Tongue (tissue), 2 donors: ENCODE measurements around the gene SFN. TPM values are rescaled to one million over a fixed set of nuclear protein-coding genes. Genes with fewer than 3 reads are reported as not detected.
"Not testable (repeated sequence)": the region's sequence is repeated elsewhere in the genome, so short reads cannot be mapped to it uniquely, and the experiment has no call there.

Experiments used
- DNase-seq: peaks from one replicate; pipeline ENCODE4 v3.0.0-alpha.2; 2015
- total RNA-seq: library from RNA; depleted of rRNA; stranded (reverse); fragments of >200 nt; gene quantifications from one replicate; pipeline ENCODE4 v1.2.3, GENCODE V29; 2014

SFN gene
- total RNA-seq, 1 donor from 2014 or later, result 66.7 TPM

DNA sequence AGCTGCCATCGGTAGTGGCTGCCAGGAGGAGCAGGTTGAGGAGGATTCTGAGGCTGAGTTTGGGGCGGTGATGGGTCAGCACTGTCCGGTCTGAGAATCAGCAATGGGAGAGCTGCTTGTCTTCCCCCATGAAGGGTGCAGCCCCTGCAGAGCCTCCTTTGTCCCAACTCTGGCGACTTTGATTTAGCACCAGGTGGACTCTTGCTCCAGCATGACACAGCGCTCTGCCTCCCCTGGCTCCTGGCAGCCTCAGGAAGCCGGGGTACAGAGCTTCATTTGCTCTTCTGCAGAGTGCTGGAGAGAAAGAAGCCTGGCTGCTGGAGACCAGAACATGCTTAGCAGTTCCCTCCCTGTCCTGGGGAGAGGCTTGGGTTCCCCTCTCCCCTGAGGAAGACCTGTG is 23.2 kb upstream of the SFN start:
- no peak for DNase-seq

- DNase-seq, result peak; percentile 62
These were observed 18.3 kb upstream of the SFN start for GRCh38 chr1:26844424-26845196.

DNA sequence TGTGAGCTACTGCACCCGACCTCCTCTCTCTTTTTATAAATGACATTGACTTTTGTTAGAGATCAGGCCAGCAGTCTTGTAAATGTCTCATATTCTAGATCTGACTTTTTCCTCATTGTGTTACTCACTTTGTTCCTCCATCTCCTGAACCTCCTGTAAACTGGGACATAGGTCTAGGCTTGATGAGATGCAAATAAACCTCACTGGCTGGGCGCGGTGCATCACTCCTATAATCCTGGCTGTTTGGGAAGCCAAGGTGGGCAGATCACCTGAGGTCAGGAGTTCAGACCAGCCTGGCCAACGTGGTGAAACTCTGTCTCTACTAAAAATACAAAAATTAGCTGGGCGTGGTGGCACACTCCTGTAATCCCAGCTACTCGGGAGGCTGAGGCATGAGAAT is 15.1 kb upstream of the SFN start:
- not testable (repeated sequence) for DNase-seq

- DNase-seq, result no peak
These were observed 14.4 kb upstream of the SFN start for GRCh38 chr1:26848499-26848898.

DNA sequence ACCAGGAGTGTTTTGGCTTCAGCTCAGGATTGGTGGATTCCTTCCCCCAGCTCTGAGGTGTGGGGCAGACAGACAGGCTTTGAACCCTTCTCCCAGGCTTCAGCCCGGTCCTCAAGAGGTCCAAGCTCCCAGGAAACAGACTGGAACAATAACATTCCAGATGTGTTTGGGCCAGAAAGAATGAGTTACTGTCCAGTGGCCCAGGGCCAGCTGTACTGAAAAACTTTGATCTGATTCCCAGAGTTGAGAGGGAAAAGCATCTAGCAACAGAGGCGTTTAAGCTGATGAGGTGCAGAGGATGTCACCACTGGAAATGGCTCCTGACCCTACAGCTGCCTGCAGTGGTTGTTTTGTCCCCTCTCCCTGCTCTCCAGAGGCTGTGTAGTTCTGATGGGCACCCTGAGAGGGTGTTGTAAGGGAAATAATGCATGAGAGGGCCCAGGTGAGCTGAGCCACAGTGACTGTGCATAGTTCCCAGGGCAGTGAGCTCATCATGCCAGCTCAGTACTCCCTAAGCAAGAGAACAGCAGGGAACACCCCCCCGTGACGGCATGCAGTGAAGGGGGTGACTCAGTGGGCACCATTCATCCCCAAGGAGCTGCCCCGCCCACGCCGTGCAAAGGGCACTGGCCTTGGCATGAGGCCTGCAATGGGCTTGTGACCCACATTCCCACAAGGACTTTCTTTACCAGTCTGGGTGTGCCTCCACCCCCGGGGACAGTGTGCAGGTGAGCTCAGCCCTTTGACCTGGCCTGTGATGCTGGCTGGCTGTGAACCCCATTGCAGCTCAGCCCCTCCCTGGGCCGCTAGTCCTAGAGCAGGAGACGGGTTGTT is 13.8 kb upstream of the SFN start:
- no peak for DNase-seq

DNA sequence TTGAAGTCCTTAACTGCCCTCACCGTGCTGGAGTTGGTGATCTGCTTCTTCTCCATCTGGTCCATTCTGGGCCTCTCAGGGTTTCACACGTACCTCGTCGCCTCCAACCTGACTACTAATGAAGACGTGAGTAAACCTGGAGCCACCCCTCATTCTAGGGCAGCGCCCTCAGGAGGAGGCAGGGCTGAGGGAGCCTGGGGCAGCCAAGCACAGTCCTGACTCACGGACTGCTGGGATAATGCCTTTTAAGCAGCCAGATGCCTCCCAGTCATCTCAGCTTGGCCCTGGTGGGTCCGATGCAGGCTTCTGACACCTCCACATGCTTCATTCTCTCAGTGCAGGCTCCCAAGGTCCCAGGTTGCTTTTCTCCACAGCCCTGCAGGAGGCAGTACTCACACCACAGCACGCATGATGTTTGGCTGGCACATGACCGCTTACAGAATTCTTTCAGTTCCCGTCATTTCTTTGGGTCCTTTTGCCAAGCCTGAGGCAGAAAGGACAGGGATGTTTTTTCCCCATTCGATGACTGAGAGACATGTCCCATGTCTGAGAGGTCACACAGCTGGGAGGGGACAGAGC is 11.8 kb upstream of the SFN start:
- DNase-seq, result no peak

DNA sequence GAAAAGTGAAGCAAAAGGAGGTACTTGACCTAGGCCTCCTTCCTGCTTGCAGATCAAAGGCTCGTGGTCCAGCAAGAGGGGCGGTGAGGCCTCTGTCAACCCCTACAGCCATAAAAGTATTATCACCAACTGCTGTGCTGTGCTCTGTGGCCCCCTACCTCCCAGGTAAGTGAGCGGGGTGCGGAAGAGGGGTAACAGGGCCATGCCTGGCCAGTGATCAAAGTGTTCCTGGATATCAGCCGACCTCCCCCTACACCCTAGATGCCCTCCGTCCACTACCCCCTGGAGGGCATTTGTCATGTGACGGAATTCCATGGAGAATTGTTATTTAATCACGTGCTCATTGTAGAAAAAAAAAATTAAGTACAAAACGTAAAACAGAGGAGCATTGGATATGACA is 10.2 kb upstream of the SFN start:
- no peak for DNase-seq

DNA sequence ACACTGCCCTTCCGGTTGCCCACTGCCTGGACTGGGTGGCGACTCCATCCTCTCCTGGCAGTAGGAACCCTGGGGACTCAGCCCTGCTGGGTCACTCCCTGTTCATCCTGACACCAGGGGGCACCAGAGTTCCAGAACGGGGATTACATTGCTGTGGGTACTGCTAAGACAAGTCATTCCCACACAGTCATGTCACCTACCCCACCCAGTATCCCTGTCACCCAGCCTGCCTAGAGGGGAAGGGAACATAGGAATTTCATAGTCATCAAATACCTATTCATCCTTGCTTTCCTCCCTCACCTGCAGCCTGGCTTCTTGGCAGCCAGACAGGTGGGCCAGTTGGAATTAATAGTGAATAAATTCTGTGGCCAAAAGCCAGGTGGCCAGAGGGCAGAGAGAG is 9.8 kb upstream of the SFN start:
- peak; percentile 79 for DNase-seq

GRCh38 chr1:26853600-26853999 is 9.3 kb upstream of the SFN start:
- DNase-seq, result no peak

GRCh38 chr1:26854906-26855305 is 8.0 kb upstream of the SFN start:
- no peak for DNase-seq

- DNase-seq, result no peak
These were observed 7.3 kb upstream of the SFN start for GRCh38 chr1:26855636-26856035.

- DNase-seq, result no peak
These were observed 6.8 kb upstream of the SFN start for GRCh38 chr1:26856181-26856580.

- DNase-seq, result no peak
These were observed 6.1 kb upstream of the SFN start for GRCh38 chr1:26856604-26857469.

GRCh38 chr1:26857473-26858060 is 5.4 kb upstream of the SFN start:
- DNase-seq, result no peak

- DNase-seq, result no peak
These were observed 4.8 kb upstream of the SFN start for GRCh38 chr1:26858160-26858559.

DNA sequence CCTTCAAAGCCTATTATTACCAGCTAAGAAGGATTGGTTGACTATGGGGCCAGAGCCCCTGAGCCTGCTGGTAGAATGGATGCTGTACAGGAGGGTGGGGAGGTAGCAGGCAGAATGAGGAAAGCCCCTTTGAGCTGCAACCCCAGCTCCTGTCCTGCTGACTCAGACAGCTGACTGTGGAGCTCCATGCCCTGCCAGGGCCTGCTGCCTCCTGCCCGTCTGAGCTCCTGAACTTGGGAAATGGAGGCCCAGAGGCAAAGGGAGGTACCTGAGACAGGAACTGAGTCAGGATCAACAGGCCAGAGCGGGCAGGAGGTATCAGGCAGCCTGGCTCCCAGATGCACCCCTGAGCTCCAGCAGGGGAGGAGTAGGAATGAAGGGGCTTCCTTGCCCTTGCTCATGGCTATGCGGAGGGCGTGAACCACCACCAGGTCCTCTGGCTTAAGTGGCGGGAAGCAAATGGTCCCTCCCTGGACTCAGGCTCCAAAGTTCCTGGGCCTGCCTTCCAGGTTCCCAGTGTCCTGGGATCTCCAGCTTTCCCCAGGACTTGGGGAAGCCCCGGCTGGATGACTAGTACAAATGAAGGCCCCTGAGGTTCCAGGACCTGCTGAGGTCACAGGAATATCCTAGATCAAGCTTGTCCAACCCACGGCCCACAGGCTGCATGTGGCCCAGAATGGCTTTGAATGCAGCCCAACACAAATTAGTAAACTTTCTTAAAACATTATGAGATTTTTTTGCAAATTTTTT is 3.9 kb upstream of the SFN start:
- no peak for DNase-seq

DNA sequence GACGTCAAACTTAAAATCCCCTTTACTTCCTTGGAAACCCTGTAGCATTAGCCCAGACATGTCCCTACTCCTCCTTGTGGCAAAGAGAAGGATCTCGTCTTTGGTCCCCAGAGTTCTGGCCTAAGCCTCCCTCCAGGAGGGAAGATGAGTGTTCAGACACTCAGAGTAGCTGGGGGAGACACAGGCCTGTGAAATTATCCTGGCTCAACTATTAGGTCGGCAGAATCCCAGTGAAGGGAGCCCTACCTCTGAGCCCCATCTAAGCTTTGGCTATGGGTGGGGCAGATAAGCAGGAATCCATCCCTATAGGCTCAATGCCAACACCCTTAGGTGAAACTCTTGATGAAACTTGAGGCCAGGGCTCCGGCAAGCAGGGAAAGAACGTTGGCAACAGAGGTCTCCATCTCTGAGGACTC is 1.7 kb upstream of the SFN start:
- DNase-seq, result no peak

- no peak for DNase-seq
These were observed 1.0 kb upstream of the SFN start for GRCh38 chr1:26861889-26862378.

GRCh38 chr1:26863685-26864077 is 732 bp downstream of the SFN start:
- DNase-seq, result no peak

GRCh38 chr1:26864610-26865480 is 1.9 kb downstream of the SFN start:
- peak; percentile 98 for DNase-seq
